SK-N-SH treated with all-trans-retinoic acid at 6 μM for 48 hours (cell line): ENCODE measurements around the gene CD8B.
A peak's percentile ranks its signal among the peaks of the same experiment; 100 is the strongest.

Experiments
- ATAC-seq: fragments of 200-7000 bp; cut with Tn5 transposase; 3 replicates; pipeline ENCODE4 v1.9.1; 2020; ENCODE audit warnings: mild to moderate bottlenecking, moderate library complexity
- ARNTL ChIP-seq: fragments of 450-650 bp; formaldehyde crosslinking; IDR thresholded peaks from 2 replicates; pipeline ENCODE4 v1.5.0; 2020; ENCODE audit warnings: low read depth, mild to moderate bottlenecking, moderate library complexity, borderline replicate concordance
- CSDC2 ChIP-seq: fragments of 250-450 bp; sonication (Bioruptor Pico); IDR thresholded peaks from 2 replicates; pipeline ENCODE4 v1.5.0; 2020; ENCODE audit warnings: mild to moderate bottlenecking, moderate library complexity
- CSRNP3 ChIP-seq: fragments of 250-450 bp; sonication (Bioruptor Pico); IDR thresholded peaks from 2 replicates; pipeline ENCODE4 v1.5.1; 2021; ENCODE audit warnings: mild to moderate bottlenecking, moderate library complexity
- ESRRG ChIP-seq: fragments of 250-450 bp; sonication (Bioruptor Pico); IDR thresholded peaks from 2 replicates; pipeline ENCODE4 v1.6.1; 2021; ENCODE audit warnings: mild to moderate bottlenecking
- GLIS3 ChIP-seq: fragments of 250-450 bp; sonication (Bioruptor Pico); IDR thresholded peaks from 2 replicates; pipeline ENCODE4 v1.5.0; 2020; ENCODE audit warnings: mild to moderate bottlenecking, moderate library complexity
- ISL1 ChIP-seq: fragments of 250-450 bp; sonication (Bioruptor Pico); IDR thresholded peaks from 2 replicates; pipeline ENCODE4 v2.1.2; 2022; ENCODE audit warnings: mild to moderate bottlenecking, moderate library complexity
- OSR1 ChIP-seq: fragments of 250-450 bp; sonication (Bioruptor Pico); IDR thresholded peaks from 2 replicates; pipeline ENCODE4 v1.8.0; 2022; ENCODE audit warnings: moderate library complexity, mild to moderate bottlenecking, inconsistent platforms
- PATZ1 ChIP-seq: fragments of 250-450 bp; sonication (Bioruptor Pico); IDR thresholded peaks from 2 replicates; pipeline ENCODE4 v1.8.0; 2020; ENCODE audit warnings: mild to moderate bottlenecking, moderate library complexity, borderline replicate concordance
- PPARA ChIP-seq: fragments of 250-450 bp; sonication (Bioruptor Pico); IDR thresholded peaks from 2 replicates; pipeline ENCODE4 v1.5.0; 2020; ENCODE audit warnings: mild to moderate bottlenecking, borderline replicate concordance
- SNAI2 ChIP-seq: fragments of 250-450 bp; sonication (Bioruptor Pico); IDR thresholded peaks from 2 replicates; pipeline ENCODE4 v1.5.0; 2020; ENCODE audit warnings: mild to moderate bottlenecking, moderate library complexity
- TCF4 ChIP-seq: fragments of 250-450 bp; sonication (Bioruptor Pico); IDR thresholded peaks from 2 replicates; pipeline ENCODE4 v1.8.0; 2021; ENCODE audit warnings: mild to moderate bottlenecking, moderate library complexity, borderline replicate concordance
- TOX ChIP-seq: fragments of 250-450 bp; sonication (Bioruptor Pico); IDR thresholded peaks from 2 replicates; pipeline ENCODE4 v1.8.0; 2021; ENCODE audit warnings: mild to moderate bottlenecking, moderate library complexity, borderline replicate concordance
- TSHZ2 ChIP-seq: fragments of 250-450 bp; sonication (Bioruptor Pico); IDR thresholded peaks from 2 replicates; pipeline ENCODE4 v1.5.0; 2020; ENCODE audit warnings: mild to moderate bottlenecking, moderate library complexity
- ZC3H10 ChIP-seq: fragments of 250-450 bp; sonication (Bioruptor Pico); IDR thresholded peaks from 2 replicates; pipeline ENCODE4 v1.5.1; 2021; ENCODE audit warnings: mild to moderate bottlenecking, moderate library complexity
- ZFP30 ChIP-seq: fragments of 450-650 bp; formaldehyde crosslinking; IDR thresholded peaks from 2 replicates; pipeline ENCODE4 v1.5.0; 2022; ENCODE audit warnings: mild to moderate bottlenecking, moderate library complexity
- ZNF565 ChIP-seq: fragments of 450-650 bp; formaldehyde crosslinking; conservative IDR thresholded peaks from 2 replicates; pipeline ENCODE4 v1.5.0; 2020; ENCODE audit warnings: low read depth, mild to moderate bottlenecking, moderate library complexity
- ZNF70 ChIP-seq: fragments of 450-650 bp; formaldehyde crosslinking; IDR thresholded peaks from 2 replicates; pipeline ENCODE4 v1.5.0; 2020; ENCODE audit warnings: mild to moderate bottlenecking, moderate library complexity

CD8B gene

DNA sequence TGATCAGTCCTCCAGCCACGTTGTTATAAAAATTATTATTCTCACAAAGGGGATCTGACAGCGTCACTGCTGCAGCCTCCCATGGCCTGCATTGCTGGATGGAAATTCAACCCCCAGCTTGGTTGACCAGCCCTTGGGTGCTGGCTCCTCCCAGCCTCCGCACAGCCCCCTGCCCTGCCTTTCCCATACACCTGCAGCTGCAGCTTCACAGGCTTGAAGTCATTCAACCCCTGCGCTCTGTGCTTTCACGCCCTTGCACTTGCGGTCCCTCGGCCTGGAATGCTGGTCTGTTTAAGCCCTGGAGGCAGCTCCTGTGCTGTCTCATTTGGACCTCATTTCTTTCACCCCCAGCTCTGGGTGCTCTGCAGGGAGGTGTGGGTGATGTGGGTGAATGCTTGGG is 70.1 kb downstream of the CD8B start:
- TF ChIP-seq ESRRG (CRISPR knock-in tag) (no peak), CSRNP3 (CRISPR knock-in tag) (no peak), PATZ1 (CRISPR knock-in tag) (no peak)
- no peak for ATAC-seq

- ATAC-seq, result peak; percentile 42
- TF ChIP-seq TOX (CRISPR knock-in tag) (no peak), TSHZ2 (CRISPR knock-in tag) (no peak), TCF4 (CRISPR knock-in tag) (no peak), SNAI2 (CRISPR knock-in tag) (no peak), CSRNP3 (CRISPR knock-in tag) (no peak), PATZ1 (CRISPR knock-in tag) (no peak), OSR1 (CRISPR knock-in tag) (no peak), ZC3H10 (CRISPR knock-in tag) (no peak), CSDC2 (CRISPR knock-in tag) (no peak), PPARA (CRISPR knock-in tag) (no peak), ZNF565 (CRISPR knock-in tag) (no peak)
Observed at GRCh38 chr2:86790676-86791572, 70.8 kb downstream of the CD8B start, which contains the start of gene CD8A. Gene CD8A (minus strand): TSS chr2:86790913. CDS start chr2:86790825, 88 bp downstream.

DNA sequence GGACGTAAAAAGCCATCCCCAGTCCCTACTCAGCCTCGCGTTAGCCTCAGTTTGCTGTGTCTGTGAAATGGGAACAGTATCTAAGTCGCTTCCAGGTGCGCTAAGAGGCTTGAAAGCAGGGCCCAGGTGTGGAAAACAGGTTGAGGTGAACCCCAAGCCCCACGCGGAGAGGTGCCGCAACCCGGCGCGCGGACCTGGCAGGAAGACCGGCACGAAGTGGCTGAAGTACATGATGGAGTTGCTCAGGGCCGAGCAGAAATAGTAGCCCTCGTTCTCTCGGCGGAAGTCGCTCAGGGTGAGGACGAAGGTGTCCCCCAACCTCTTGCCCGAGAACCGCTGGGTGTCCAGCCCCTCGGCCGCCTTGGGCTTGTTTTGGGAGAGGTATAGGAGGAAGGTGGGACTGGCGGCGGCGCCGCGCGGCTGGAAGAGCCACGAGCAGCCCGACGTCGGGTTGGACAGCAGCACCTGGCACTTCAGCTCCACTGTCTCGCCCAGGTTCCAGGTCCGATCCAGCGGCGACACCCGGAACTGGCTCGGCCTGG is 71.5 kb downstream of the CD8B start:
- TF ChIP-seq ZNF70 (no peak), TCF4 (CRISPR knock-in tag) (no peak), ZNF565 (CRISPR knock-in tag) (no peak), CSDC2 (CRISPR knock-in tag) (no peak)
- TF ChIP-seq, all 23 proteins: peak for 0
- ATAC-seq, result peak; percentile 38

DNA sequence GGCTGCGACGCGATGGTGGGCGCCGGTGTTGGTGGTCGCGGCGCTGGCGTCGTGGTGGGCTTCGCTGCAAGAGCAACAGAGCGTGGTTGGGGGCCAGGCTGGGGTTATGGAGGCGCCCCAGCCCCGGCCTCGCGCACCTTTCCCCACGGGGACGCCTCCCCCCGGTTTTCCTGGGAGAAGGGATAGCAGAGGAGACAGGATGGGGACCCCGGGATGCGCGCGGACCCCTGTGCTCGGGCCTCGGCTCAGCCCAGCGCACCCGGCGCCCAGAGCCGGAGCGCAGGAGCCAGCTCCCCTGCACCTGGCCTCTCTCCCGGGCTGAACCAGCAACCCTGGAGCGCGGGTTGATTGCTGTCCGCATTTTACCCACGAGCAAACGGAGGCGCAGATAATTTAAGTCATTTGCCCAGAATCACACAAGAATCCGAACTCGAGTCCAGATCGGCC is 72.0 kb downstream of the CD8B start:
- ATAC-seq, result no peak
- TF ChIP-seq TSHZ2 (CRISPR knock-in tag) (no peak), PPARA (CRISPR knock-in tag) (no peak), CSDC2 (CRISPR knock-in tag) (no peak), TCF4 (CRISPR knock-in tag) (no peak), ESRRG (CRISPR knock-in tag) (no peak), ISL1 (CRISPR knock-in tag) (no peak), GLIS3 (CRISPR knock-in tag) (no peak), SNAI2 (CRISPR knock-in tag) (no peak), ZNF70 (no peak), ZFP30 (CRISPR knock-in tag) (no peak), TOX (CRISPR knock-in tag) (no peak), ARNTL (CRISPR knock-in tag) (no peak), ZC3H10 (CRISPR knock-in tag) (no peak), ZNF565 (CRISPR knock-in tag) (no peak)
